ENCODE measurements around the gene ARHGAP4.

ARHGAP4 gene

DNA sequence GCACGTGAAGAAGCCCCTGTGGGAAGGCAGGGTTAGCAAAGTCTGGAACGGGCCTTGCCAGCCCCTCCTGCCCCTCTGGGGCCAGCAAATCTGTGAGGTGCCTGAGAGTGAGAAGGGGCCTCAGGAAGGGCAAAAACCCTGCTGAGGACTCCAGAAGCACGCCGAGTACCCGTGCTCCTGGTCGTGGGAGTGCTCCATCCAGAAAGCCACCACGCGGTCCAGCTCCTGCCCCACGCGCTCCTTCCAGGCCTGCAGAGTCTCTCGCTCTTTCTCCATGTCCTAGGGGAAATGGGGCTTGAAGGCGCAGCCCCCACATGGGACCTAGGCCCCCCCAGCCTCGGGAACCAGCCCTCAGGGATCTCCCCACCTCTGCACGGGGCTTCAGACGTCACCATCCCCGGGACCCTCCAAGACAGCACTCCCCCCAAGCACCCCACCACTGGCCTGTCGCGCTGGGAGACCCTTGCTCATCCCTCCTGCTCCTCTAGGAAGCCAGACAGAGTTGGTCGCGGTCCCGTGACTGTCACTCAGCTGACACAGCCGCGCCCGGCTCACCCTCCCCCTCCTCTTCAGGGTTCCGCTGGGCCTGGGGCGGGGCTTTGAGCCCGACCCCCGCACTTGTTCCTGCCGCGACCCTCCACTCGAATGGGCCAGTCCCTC is 18.2 kb upstream of the ARHGAP4 start, which contains the start of gene RENBP:
TSS of gene RENBP (minus strand) at position 504 of the 660 bp plus-strand sequence. CDS start at position 471, 33 bp downstream.
- DNase-seq = no peak

DNA sequence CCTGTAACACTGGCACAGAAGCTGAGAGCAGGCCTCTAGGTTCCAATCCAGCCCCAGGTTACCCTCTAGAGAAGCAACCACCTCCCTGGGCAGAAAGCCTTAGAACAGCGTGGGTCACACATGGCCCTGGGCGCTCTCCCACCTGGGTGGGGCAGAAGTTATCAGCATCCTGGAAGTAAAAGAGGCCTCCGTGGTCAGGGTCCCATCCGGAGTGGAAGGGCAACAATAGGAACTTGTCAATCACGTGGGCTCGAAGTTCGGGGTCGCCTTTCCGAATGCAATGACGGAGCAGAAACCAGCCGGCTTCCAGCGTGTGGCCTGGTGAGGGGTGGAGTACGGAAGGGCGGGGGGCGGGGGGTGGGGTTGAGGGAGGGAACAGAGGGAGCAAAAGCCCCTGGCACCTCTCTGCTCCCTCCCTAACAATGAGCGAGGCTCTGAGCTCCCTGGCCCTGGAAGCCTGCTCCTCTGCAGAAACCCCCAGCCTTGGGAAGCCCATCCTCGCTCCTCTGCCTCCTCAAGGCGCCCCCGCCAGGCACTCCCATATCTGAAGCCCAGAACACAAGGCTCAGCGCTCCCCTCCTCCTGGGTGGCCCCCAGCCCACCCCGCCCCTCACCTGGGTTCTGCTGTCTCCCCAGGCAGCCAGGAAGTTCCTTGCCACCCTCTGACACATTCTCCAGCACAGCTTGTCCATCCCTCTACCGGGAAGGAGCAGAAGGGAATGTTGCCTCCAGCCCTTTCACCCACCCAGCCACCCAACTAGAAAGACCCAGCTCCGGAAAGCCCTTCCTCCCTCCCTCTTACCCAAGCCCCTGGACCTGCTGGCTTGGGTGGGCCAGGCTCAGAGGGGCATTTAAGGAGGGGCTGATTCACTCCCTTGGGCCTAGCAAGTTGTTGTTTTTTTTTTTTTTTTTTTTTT is 15.5 kb upstream of the ARHGAP4 start:
- no peak for DNase-seq

DNA sequence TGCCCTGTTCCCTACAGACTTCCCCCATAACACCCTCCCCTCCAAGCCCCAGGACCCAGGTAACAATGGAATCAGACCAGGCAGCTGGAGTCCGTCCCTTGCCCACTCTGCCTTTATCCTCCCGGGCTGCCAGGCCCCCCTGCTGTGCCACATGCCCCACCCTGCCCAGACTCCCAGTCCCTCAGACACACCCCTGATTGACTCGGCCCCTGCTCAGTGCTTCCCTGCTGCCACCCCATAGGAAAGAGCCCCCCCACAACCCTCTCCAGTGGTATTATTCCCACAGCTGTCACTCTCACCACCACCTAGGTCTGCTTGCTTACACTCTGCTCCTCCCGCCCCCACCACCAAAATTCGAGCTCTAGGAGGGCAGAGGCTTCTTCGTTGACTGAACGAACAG is 13.5 kb upstream of the ARHGAP4 start:
- no peak for DNase-seq

DNA sequence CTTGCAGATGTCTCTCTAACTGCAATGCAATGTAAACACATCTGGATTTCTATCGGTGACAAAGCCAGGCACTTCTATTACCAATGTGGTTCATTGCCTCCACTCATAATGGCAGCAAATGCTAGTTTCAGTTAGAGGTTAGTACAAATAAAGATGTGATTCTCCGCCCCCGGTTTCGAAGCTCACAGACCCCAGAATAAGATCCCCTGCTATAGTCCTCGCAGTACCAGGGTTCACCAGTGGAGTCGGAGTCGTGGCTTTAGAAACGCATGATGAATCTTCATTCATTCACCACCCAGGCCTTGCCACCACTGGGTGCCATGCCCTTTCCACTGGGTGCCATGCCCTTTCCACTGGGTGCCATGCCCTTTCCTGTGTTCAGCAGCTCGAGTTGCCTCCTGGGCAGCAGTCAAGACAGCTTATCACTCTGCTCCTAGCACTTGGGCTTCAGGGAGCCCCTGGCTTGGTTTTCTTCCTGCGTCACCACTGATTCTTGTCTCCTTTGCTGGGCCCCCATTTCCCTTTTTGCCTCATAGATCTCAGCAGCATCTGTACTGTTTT is 12.2 kb upstream of the ARHGAP4 start:
- no peak for DNase-seq

DNA sequence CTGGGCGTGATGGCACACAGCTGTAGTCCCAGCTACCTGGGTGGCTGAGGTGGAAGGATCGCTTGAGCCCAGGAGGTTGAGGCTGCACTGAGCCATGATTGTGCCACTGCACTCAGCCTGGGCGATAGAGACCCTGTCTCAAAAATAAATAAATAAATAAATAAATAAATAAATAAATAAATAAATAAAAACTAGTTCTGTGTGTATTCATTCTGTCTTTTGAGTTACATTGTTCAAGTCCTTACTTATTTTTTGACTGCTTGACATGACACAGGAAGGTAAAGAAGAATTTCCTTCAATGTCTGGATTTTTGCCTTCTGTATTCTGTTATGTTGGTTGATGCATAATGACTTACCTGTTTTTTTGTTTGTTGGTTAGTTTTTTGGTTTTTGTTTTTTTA is 11.0 kb upstream of the ARHGAP4 start:
- no peak for DNase-seq

DNA sequence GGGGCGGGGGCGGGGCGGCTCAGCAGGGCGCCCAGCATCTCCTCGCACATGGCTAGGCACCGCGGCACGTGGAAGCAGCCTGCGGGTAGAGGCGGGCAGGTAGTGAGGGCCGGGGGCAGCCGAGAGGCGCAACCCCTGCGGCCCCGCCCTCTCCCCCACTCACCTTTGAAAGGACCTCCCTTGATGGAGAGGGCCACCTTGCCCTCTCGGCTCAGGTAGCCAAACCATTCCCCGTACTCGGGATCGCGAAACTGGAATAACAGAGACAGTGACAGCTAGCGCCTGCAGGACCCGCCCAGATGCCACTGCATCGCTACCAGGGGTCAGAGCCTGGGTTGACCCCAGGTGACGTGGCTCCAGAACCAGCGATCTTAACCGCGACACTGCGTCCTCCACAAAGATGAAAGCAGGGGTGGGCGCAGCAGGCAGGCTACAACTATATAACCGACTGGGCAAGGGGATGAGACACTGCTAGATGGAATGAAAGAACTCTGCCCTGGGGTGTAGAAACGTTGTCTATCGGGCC is 9.3 kb upstream of the ARHGAP4 start:
- DNase-seq = no peak

DNA sequence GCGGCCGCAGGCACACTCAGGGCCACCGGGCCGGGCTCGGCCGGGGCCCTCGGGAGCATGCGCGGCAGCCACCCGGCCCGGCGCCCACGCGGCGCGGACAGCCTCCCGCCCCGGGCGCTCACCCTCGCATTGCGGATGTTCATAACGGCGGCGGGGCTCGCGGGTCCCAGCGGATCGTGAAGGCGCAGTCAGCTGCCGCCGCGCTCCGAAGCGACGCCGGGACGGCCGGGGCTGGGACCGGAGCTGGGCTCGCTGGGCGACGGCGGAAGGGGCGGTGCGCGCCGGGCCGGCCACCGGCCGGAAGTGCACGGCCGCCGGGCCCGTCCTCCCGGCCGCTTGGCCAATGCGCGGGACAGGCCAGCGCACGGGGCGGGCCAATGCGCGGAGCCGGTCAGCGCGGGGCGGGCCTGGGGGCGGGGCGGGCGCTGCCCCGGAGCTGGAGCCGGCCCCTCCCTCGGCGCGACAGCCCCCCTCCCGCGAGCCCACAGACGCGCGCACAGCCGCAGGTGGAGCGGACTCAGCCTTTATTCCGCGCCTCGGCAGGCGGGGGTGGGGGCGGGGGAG is 8.8 kb upstream of the ARHGAP4 start, which contains the start of gene NAA10:
TSS of gene NAA10 (minus strand) at position 276 of the 564 bp plus-strand sequence. CDS start at position 143, 133 bp downstream.
- peak; percentile 56 for DNase-seq

DNA sequence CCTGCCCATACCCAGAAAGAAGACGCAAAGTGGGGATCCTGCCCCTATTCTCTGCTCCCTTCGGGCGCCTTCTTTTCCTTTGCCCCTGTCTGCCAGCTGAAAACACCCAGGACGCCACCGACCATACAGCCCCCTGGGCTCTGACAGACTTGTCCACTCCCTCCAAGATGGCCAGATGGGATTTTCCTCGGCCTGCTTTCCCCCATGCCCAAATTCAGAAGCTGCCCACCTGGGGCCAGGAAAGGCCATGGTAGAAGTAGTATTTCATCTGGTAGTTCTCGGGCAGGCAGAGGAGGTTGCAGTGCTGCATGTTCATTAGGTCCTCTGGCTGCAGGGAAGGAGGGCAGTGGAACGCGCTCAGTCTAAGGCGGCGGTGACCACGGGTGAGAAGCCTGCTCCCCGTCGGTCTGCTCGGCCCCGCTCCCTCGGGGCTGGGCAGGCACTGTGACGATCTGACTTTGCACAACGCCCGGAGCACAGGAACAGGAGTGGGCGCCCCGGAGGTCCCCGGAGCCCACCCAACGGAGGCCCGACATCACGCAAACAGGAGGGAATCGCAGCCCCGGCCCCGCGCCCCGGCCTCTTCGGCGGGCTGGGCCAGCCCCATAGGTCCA is 8.2 kb upstream of the ARHGAP4 start:
- DNase-seq = no peak

DNA sequence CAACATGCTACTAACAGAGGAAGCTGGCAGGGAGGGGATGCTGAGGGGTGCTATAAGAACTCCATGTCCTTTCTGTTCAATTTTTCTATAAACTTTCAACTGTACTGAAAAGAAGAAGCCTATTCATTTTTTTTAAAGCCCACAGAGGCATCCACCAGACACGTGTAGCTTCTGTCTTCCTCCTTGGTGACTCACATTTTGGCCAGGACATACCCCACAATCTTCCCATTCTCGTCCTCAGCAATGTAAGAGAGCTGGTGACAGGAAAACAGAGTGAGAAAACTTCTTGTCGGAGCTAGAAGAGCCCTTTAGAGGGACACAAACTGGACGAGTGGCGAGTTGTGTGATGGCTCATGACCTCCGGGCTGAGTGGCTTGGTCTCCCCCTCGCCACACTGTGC is 7.7 kb upstream of the ARHGAP4 start:
- no peak for DNase-seq

DNA sequence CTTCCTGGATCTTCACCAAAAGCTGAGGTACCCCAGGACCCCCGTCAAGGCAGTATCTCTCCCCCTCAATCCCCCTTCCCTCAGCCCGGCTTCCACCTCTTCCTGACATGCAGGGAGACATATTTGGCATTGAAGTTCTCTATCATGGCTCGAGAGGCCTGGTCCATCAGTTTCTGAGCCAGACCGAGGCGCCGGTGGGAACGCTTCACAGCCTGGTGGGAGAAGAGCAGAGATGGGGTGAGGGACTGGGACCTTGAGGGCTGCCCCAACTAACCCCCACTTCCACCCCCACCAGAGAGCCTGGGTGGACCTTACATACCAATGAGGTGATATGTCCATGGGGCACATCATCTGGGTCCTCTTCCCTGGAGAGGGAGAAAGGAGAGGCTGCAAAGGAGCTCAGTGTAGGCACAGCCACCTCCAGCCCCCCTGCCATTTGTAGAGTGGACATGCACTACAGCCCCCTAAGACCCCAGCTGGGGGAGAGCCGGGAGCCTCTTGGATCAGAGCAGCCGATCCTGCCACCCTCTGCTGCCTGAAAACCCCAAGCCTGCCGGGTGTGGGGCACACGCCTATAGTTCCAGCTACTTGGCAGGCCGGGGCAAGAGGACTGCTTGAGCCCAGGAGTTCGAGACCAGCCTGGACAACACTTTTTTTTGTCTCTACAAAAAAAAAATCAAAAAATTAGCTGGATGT is 6.3 kb upstream of the ARHGAP4 start:
- DNase-seq = no peak

DNA sequence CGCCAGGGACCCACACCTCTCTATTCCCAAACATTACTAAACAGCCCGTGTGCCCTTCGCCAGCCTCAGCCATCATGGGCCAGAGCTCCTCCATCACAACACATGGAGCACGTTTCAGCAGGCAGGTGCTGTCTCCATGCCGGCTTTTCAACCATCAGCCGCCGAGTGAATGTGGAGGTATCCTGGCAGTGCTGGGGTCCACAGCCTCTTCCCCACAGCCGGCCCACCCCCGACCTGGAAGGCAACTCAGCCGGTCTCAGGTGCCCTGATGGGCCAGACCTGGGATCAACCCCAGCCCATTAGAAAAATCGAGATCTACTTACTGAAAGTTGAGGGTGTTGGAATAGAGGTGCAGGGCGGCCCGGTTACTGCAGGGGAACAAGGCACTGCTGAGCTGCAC is 5.7 kb upstream of the ARHGAP4 start:
- no peak for DNase-seq

DNA sequence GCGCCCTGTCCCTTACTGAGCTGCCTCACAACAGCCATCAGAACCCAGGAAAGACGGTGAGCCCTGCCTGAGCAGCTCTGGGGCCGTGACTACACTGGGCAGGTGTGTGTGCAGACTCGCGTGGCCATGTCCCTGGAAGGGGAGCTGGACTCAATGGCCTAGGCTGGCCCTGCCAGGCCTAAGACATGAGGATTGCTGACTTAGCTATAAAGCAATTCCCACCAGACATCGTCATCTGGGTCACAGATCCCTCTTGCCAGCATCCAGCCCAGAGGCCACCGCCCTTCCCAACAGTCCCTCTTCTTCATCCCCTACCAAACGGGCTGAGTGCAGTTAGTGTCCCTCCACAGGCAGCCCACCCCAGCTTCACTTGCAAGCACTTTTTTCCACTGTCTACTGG is 5.1 kb upstream of the ARHGAP4 start:
- no peak for DNase-seq

DNA sequence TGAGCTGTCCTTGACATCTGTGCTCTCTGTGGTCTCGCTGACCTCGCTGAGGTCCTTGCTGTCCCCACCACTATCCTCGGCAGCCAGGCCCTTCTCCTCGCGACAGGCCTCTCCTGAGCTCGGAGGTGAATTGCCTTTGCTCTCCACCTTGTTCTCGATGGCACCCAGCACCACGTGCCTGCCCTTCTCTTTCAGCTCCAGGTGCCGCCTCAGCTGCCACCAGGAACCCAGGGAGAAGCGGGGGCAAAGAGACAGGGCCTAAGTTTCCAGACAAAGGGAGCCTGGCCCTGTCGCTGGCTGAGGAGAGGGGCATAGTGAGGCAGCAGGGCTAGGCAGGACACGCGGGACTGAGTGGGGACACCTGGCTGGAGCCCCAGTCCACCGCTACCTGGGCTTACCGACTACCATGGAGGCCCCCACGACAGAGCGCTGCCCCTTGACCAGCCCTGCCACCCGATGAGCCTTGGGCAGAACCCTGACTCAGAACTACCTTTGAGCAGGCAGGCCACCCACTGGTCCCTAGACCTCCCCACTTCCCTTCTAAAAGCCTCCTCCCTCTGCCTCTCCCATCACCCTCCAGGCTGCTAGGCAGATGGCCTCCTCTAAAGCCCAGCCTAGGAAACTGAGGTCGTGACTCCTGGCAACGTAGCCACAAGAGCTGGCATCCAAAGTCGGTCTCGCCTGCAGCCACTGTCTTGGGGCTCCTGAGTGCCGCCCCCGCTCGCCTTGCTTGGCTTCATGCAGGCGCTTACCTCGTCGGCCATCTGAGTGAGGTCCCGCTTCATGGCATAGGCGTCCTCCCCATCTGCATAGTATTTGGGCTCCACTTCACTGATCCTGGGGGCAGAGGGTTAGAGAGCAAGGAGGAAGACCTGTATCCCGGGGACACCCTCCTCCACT is 4.2 kb upstream of the ARHGAP4 start:
- no peak for DNase-seq

DNA sequence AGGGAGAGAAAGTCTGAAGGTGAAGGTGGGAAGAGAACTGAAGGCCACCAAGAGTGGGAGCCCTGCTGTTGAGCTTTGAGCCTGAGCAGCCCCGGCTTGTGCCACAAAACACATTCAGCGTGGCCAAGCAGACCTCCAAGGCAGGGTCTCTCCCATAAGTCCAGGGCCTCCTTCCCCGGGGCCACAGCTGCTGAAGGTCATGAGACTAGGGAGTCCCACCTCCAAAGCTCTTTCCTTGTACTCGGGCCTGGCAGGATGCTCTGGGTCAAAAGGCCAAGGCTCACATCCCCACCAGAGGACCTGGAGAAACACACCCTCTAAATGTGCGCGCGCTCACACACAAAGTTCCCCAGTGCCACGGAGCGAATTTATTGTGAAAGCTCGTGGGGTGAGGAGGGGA is 3.5 kb upstream of the ARHGAP4 start:
- no peak for DNase-seq

DNA sequence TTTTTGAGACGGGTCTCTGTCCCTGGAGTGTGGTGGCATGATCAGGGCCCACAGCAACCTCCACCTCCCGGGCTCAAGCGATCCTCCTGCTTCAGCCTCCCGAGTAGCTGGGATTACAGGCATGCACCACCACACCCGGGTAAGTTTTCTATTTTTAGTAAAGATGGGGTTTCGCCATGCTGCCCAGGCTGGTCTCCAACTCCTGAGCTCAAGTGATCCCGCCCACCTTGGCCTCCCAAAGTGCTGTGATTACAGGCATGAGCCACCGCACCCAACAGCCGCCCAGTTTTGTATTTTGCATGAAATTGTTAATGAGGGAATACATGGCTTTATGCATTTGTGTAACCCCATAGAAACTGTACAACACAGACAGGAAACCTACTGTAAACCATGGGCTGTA is 2.8 kb upstream of the ARHGAP4 start:
- DNase-seq = no peak

DNA sequence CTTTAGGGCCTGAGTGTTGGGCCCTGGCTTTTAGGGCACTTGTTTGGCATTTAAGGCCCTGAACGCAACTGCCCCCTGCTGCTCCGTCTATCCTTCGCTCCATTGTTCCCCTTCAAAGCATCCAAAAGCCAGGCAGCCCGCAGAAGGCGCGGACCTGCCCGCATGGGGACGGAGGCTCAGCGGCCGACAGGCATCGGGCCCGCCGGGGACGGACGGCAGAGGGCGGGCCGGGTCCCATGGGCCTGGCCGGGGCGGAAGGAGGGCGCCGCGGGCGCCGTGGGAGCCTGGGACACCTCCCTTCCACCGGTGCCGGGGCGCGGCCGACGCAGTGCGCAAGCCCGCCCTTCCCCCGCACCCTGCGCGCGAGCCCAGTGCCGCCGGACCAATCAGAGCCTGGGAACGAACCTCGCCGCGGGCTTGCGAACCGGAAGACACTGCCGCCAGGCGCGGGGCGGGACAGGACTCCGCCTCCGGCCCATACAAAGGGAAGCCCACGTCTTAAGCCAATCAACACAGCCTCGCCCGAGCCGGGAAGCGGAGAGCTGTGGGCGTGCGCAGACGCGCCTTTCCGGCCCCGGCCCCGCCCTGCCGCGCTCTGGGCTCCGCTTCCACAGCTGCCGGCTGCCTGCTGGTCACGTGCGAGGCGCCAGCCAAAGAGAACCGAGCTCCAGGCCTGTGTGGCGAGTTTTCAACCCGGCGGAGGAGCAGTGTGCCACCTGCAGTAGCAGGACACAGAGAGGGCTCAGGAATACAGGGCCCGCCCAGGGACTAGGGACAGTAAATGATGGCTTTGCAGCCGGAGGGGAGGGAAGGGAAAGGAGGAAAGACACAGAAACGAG is 2.1 kb upstream of the ARHGAP4 start:
- peak; percentile 95 for DNase-seq

DNA sequence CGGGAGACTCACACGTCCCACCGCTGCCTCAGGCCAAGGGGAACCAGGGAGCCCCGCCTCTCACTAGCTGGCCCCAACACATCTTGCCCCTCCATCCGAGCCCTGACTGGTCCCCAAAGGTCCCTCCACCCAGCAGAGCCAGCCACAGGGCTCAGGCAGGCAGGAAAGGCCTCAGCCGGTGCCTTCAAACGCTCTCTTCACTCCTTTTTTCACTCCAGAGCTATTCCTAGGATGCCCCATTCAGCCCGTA is 1.5 kb upstream of the ARHGAP4 start:
- DNase-seq = no peak

DNA sequence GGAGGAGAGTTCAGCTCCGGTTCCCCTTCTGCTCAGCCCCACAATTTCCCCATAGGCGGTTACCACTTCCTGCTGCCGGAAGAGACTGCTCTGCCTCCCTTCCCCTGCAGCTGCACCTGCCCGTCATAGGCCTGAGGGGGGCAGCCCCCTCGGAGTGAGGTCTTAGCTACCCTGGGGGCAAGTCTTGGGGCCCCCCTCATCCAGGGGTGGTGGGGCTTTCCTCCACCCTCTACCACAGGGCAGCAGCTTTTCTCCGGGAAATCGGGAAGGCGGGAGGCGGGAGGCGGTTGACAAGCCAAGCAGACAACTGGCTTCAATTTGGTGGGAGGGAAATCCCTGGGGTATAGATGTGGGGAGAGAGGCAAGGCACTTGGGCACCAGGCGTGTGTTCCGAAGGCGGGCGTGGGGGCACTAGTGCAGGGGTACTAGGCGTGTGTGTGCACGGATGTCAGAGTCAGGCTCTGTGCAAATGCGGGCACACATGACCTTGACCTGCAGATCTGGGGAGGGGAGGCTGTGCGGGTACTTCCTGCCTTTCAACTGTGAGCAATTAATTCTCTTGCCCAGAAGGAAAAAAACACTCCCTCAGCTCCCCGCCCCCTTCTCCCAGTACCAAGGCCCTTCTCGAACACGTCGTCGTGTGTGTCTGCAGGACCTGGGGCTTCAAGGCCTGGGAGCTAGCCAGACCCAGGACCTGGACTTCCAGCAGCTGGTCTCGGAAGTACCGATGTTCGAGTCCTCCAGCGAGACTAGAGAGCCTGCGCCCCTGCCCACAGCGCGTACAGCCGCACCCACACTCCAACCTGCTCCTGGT is 1.0 kb upstream of the ARHGAP4 start:
- DNase-seq = peak; percentile 51

DNA sequence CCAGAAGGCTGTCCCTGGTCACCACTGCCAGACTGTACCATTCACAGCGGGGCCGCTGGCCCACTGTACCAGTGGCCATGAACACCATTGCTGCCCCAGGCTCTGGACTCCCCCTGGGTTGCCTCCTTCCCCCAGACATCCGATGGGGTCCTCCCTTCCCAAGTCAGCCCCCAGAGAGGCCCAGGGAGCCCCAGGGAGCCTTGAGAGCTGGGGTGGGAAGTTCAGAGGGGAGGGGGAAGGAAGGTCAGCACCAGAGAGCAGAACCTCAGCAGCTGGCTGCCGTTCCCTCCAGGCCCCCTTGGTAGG is 441 bp upstream of the ARHGAP4 start:
- no peak for DNase-seq

DNA sequence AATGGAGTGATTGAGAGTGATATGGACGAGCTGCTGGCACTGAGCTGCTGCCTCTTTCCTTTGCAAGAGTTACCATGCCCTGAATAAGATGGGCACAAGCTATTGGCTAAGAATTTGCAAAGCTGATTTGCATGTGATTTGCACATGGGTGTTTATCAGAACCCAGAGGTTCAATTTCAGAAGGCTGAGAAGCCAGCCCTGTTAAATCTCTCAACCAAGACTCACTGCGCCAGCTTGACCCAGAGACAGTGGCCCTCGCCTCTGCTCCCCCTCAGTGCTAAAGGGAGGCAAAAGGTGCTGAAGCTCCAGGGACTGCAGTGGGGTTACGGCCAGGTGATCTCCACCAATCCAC is 701 bp downstream of the ARHGAP4 start:
- DNase-seq = no peak
